Glutamatergic neuron (in vitro differentiated cells): ENCODE measurements around the gene ENPP7. TPM values are rescaled to one million over a fixed set of nuclear protein-coding genes. Genes with fewer than 3 reads are reported as not detected.

Experiments used
- DNase-seq: peaks from one replicate; pipeline ENCODE4 v3.0.0; 2022
- H3K27ac Mint-ChIP-seq: one replicate; pipeline ENCODE4 v1.8.0; 2020; ENCODE audit warnings: mild to moderate bottlenecking, mixed read lengths, inconsistent platforms; ENCODE audit not compliant: unreplicated experiment
- H3K27me3 Mint-ChIP-seq: one replicate; pipeline ENCODE4 v1.8.0; 2020; ENCODE audit warnings: mild to moderate bottlenecking, moderate library complexity, mixed read lengths, inconsistent platforms; ENCODE audit not compliant: unreplicated experiment
- H3K36me3 Mint-ChIP-seq: one replicate; pipeline ENCODE4 v1.8.0; 2020; ENCODE audit warnings: mild to moderate bottlenecking, mixed read lengths, inconsistent platforms; ENCODE audit not compliant: unreplicated experiment
- H3K4me1 Mint-ChIP-seq: one replicate; pipeline ENCODE4 v1.8.0; 2020; ENCODE audit warnings: mild to moderate bottlenecking, low read depth, mixed read lengths, inconsistent platforms; ENCODE audit not compliant: unreplicated experiment
- H3K4me3 Mint-ChIP-seq: one replicate; pipeline ENCODE4 v1.8.0; 2020; ENCODE audit warnings: mild to moderate bottlenecking, mixed read lengths, inconsistent platforms; ENCODE audit not compliant: unreplicated experiment
- H3K9me3 Mint-ChIP-seq: one replicate; pipeline ENCODE4 v1.8.0; 2020; ENCODE audit warnings: mild to moderate bottlenecking, moderate library complexity, mixed read lengths, inconsistent platforms; ENCODE audit not compliant: unreplicated experiment
- CTCF ChIP-seq: fragments of 200-600 bp; sonication (generic); IDR thresholded peaks from one replicate; pipeline ENCODE4 v1.5.0; 2021; ENCODE audit not compliant: partially characterized antibody, unreplicated experiment
- total RNA-seq: library from RNA; stranded (reverse); fragmentation: NEBNext Ultra II Directional; extraction: Animal tissue kit (Norgen Biotek cat#: 25700); gene quantifications from one replicate; pipeline ENCODE4 v1.2.1, GENCODE V29; 2021; ENCODE audit not compliant: unreplicated experiment

ENPP7 gene
- total RNA-seq, 1 donor from 2014 or later: not detected

- Mint-ChIP-seq H3K27ac (peak overlapping the region; percentile 90), H3K4me1 (peaks cover 11% of the 10 kb centered on the region), H3K36me3 (peaks cover 9% of the 10 kb centered on the region), H3K9me3 (peaks cover 9% of the 10 kb centered on the region), H3K27me3 (peaks cover 6% of the 10 kb centered on the region), H3K4me3 (peak overlapping the region; percentile 70)
- DNase-seq: peak; percentile 82
- peak; percentile 96 for TF ChIP-seq CTCF
These were observed 22.5 kb upstream of the ENPP7 start for GRCh38 chr17:79707931-79708891.

GRCh38 chr17:79711715-79712305 is 18.9 kb upstream of the ENPP7 start:
- TF ChIP-seq CTCF: no peak
- Mint-ChIP-seq H3K36me3 (peaks cover 4% of the 10 kb centered on the region), H3K9me3 (peaks cover 10% of the 10 kb centered on the region), H3K27me3 (peaks cover 5% of the 10 kb centered on the region), H3K27ac (no peak overlapping the region), H3K4me3 (no peak overlapping the region), H3K4me1 (peaks cover 8% of the 10 kb centered on the region)
- DNase-seq: no peak

GRCh38 chr17:79713391-79713790 is 17.4 kb upstream of the ENPP7 start:
- Mint-ChIP-seq H3K4me3 (peak overlapping the region; percentile 30), H3K27ac (no peak overlapping the region), H3K27me3 (peaks cover 5% of the 10 kb centered on the region), H3K9me3 (peaks cover 14% of the 10 kb centered on the region), H3K36me3 (peaks cover 4% of the 10 kb centered on the region), H3K4me1 (peaks cover 7% of the 10 kb centered on the region)
- DNase-seq: no peak
- no peak for TF ChIP-seq CTCF

- Mint-ChIP-seq H3K36me3 (peaks cover 4% of the 10 kb centered on the region), H3K9me3 (peaks cover 14% of the 10 kb centered on the region), H3K4me1 (peaks cover 7% of the 10 kb centered on the region), H3K27ac (no peak overlapping the region), H3K27me3 (peaks cover 5% of the 10 kb centered on the region), H3K4me3 (no peak overlapping the region)
- no peak for DNase-seq
- no peak for TF ChIP-seq CTCF
These were observed 16.3 kb upstream of the ENPP7 start for GRCh38 chr17:79714176-79715097.
